Measurements from ENCODE around the gene UQCRHL.

GRCh38 chr1:15799928-15800835, 7.3 kb downstream of the UQCRHL start:
- TF ChIP-seq CTCF (IDR thresholded peaks at IDR 0.05; ENCODE audit: insufficient read depth, low read length): no peak
- TF ChIP-seq POLR2AphosphoS5 (IDR thresholded peaks at IDR 0.05; ENCODE audit: low read depth): no peak
- TF ChIP-seq GABPA (IDR thresholded peaks at IDR 0.05; ENCODE audit: low read depth): no peak
- TF ChIP-seq SPI1 (IDR thresholded peaks at IDR 0.05; ENCODE audit: borderline replicate concordance, low read depth): no peak

Data from HL-60 (cell line).